Stimulated activated CD4-positive, alpha-beta T cell treated with anti-CD3 and anti-CD28 coated beads, Interleukin-4, amount 100 ng/mL, for 1 hour (primary cell): Measurements from ENCODE around the gene RBM33.
"Not testable (repeated sequence)": the region's sequence is repeated elsewhere in the genome, so short reads cannot be mapped to it uniquely, and the experiment has no call there.

Source experiments
- DNase-seq: peaks from one replicate; pipeline ENCODE4 v3.0.0-alpha.2; 2020

Gene RBM33

GRCh38 chr7:155813125-155813524 is 168.7 kb downstream of the RBM33 start:
- DNase-seq, result no peak

- DNase-seq, result no peak
Measured at GRCh38 chr7:155813546-155814315, 169.3 kb downstream of the RBM33 start.

GRCh38 chr7:155814316-155815276 is 170.1 kb downstream of the RBM33 start:
- DNase-seq, result no peak

DNA sequence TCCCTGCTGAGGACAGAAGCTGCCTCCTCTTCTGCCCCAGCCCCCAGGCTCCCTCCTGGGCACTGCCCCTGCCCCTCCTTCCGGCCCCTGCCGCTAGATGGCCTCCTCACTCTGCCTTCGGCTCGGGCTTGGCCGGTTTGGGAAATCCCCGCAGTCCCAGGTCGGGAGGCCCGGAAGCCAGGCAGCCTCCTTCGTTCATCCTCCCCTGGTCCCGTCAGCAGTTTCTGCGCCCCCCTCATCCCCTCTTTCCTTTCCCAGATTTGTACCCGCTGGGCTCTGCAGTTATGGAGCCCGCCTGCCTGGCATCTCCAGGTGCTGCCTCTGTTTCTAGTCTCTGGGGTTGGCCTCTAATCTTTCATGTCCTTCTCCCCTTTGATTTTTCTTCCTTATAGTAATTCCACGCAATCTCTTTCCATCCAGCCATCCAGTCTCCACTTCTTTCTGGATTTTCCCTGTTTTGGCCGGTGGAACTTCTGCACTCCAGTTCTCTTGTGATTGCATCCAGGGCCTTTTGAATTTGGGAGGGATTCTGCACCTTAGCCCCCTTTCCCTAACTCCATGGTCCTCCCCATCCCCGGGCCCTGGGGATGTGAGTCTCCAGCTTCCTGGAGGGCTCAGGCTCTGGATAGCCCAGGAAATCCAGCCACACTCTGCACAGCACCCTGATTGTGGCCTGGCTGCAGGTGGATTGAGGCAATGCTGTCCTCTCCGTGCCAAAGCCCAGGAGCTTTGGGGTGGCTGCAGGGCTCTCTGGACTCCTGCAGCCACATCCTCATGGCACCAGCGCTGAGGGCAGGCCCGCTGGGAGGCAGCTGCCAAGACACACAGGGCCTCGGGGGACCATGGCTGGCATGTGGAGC is 171.1 kb downstream of the RBM33 start:
- peak; percentile 69 for DNase-seq

GRCh38 chr7:155816192-155816508 is 171.7 kb downstream of the RBM33 start:
- DNase-seq, result no peak

DNA sequence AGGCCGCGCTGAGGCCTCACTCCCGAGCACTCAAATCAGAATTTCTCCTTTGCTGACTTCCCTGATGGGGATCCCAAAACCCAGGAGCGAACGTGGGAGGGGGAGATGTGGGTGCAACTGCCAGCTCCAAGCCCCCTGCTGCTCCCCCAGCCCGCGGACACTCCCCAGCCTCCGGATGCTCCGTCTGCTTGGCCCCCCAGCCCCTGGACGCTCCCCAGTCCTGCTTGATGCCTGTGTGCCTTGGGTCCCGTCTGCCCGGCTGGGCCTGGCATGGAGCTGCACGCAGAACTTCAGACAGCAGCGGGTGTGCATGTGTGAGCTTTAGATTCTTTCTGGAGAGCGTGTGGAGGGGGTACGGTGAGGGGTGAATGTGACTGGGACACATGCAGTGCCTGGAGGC is 172.5 kb downstream of the RBM33 start:
- no peak for DNase-seq

GRCh38 chr7:155817515-155817914 is 173.1 kb downstream of the RBM33 start:
- DNase-seq, result not testable (repeated sequence)

GRCh38 chr7:155818154-155818819 is 173.8 kb downstream of the RBM33 start:
- no peak for DNase-seq

DNA sequence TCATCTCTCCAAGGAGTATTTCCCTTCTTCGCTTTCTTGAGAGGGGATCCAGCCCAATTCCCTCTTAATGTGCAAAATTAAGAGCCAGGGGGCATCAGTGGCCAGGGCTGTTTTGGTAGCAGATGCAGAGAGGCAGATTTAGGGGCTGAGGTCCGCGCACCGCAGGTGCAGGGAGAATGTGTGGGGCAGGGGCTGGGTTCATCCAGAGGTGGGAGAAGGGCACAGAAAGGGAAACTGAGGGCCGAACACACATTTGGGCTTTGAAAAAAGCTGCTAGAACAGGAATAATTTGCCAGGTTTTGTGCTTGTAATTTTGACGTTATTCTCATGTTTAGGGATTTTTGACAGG is 174.3 kb downstream of the RBM33 start:
- no peak for DNase-seq

DNA sequence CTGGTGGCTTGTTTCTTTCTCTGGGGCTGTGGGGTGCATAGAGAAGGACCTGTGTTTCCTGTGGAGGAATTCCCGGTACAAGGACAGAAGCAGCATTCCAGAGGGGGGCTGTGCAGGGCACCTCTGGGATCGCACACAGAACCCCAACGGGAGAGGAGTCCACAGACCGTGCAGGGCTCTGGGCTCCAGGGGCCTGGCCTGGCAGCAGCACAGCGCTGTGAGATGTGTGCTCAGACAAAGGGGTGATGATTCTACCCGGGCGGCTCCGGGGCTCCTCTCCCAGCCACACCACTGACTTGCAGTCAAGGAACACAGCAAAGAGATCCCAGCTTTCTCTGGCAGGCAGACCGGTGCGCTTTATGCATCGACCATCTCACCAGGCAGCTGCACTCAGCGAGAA is 174.7 kb downstream of the RBM33 start:
- DNase-seq, result no peak

- DNase-seq, result no peak
Measured at GRCh38 chr7:155820246-155820645, 175.8 kb downstream of the RBM33 start.

- no peak for DNase-seq
Measured at GRCh38 chr7:155820788-155821187, 176.3 kb downstream of the RBM33 start.

DNA sequence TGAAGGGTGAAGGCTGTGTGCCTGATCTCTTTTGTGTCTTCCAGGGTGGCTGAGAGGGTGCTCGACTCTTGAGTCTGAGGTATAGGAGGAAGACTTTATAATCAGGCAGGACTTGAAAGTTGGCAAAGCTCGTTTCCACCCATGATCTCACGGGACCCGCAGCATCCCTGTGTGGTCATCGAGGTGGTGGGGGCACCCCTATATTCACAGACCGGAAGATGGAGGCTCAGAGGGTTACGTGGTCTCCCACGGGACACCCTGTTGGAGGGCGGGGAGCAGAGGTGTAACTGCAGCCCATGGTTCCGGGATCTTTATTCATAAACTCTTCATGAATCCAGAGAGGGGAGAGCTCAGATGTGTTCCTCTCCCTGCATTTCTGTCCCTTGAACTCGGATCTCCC is 177.4 kb downstream of the RBM33 start:
- no peak for DNase-seq

- DNase-seq, result no peak
Measured at GRCh38 chr7:155824227-155824886, 179.9 kb downstream of the RBM33 start.

DNA sequence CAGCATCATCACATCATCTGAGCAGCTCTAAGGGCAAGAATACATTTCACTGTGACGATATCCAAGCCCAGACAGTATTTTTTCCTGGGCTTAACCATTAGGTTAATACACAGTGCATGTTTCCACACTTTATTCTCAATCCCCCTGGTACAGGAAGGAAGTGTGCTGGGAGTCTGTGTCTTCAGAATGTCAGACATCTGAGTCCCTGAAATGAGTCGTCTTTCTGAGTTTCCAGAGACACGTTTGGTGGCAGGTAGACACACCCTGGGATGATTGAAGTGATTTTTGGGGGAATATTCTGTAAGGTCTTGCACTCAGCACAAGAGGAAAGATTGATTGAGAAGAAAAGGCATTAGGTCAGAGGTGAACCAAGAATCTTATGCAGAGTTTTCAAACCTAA is 180.9 kb downstream of the RBM33 start:
- DNase-seq, result no peak

DNA sequence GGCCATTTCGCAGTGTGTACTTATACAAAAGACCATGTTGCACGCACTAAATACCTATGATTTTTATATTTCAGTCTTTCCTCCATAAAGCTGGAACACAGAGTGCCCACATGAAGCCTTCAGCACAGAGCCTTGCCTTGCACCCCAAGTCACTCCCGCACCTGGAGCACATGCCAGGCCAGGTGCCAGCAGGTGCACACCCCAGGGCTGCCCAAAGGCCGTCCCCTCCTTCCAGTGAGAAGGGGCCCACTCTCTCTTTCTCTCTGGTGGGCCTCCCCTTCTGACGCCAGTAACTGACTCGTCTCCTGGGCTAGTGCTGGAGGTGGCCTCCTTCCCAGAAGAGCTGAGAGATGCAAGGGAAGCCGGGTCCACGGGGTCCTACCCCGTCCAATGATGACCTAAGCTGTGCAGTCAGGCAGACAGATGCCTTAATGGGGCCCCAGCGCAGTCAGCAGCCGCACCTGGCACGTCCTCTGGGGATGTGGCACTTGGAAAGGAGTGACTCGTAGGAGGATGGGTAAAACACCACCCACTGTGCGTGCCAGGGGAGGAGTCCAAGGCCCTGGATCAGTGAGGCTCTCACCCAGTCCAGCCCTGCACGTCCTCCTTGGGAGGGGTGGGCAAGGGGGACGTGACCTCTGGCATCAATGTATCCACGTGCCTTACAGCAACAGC is 185.5 kb downstream of the RBM33 start:
- no peak for DNase-seq
